Astrocyte (in vitro differentiated cells and primary cell): ENCODE results near the gene SUSD3. TPM values are rescaled to one million over a fixed set of nuclear protein-coding genes. Genes with fewer than 3 reads are reported as not detected.

Experiments used
- DNase-seq: peaks from one replicate; pipeline ENCODE4 v3.0.0-alpha.2; 2010; ENCODE audit warnings: low read depth
- FAIRE-seq: peaks from 2 replicates; lab custom pipeline; 2011; peaks lifted over from hg19 to GRCh38; lab: Jason Lieb, UNC
- H2AFZ ChIP-seq: 2 replicates; pipeline ENCODE4 v1.6.0; 2012; ENCODE audit warnings: low read depth, low read length, inconsistent platforms
- H3K27ac ChIP-seq: 2 replicates; pipeline ENCODE4 v1.5.1; 2011; ENCODE audit warnings: low read depth, low read length, inconsistent platforms
- H3K27me3 ChIP-seq: 2 replicates; pipeline ENCODE4 v1.6.0; 2011; ENCODE audit warnings: low read length, inconsistent platforms; ENCODE audit not compliant: insufficient read depth
- H3K36me3 ChIP-seq: 2 replicates; pipeline ENCODE4 v1.5.1; 2011; ENCODE audit warnings: low read length, inconsistent platforms; ENCODE audit not compliant: insufficient read depth
- H3K4me1 ChIP-seq: 2 replicates; pipeline ENCODE4 v1.5.1; 2011; ENCODE audit warnings: low read length, inconsistent platforms; ENCODE audit not compliant: insufficient read depth
- H3K4me2 ChIP-seq: 2 replicates; pipeline ENCODE4 v1.6.0; 2012; ENCODE audit warnings: low read length, inconsistent platforms
- H3K4me3 ChIP-seq: 2 replicates; pipeline ENCODE4 v1.5.1; 2011; ENCODE audit warnings: low read depth, mild to moderate bottlenecking, low read length, inconsistent platforms; ENCODE audit not compliant: insufficient read depth
- H3K79me2 ChIP-seq: 2 replicates; pipeline ENCODE4 v1.6.0; 2012; ENCODE audit warnings: mild to moderate bottlenecking, low read length, inconsistent platforms; ENCODE audit not compliant: insufficient read depth
- H3K9ac ChIP-seq: 2 replicates; pipeline ENCODE4 v1.6.0; 2012; ENCODE audit warnings: mild to moderate bottlenecking, low read length, inconsistent platforms
- H3K9me3 ChIP-seq: 2 replicates; pipeline ENCODE4 v1.5.1; 2012; ENCODE audit warnings: low read depth, mild to moderate bottlenecking, low read length, inconsistent platforms; ENCODE audit not compliant: insufficient read depth
- H4K20me1 ChIP-seq: 2 replicates; pipeline ENCODE4 v1.6.0; 2012; ENCODE audit warnings: low read length, inconsistent platforms; ENCODE audit not compliant: insufficient read depth
- H3K27ac Mint-ChIP-seq: one replicate; pipeline ENCODE4 v1.8.0; 2021; ENCODE audit warnings: mild to moderate bottlenecking, mixed read lengths; ENCODE audit not compliant: unreplicated experiment
- H3K27me3 Mint-ChIP-seq: one replicate; pipeline ENCODE4 v1.8.0; 2021; ENCODE audit warnings: low read depth, mixed read lengths; ENCODE audit not compliant: unreplicated experiment
- H3K36me3 Mint-ChIP-seq: one replicate; pipeline ENCODE4 v1.8.0; 2021; ENCODE audit warnings: low read depth, mixed read lengths; ENCODE audit not compliant: unreplicated experiment
- H3K4me1 Mint-ChIP-seq: one replicate; pipeline ENCODE4 v1.8.0; 2021; ENCODE audit warnings: low read depth, mixed read lengths; ENCODE audit not compliant: unreplicated experiment
- H3K4me3 Mint-ChIP-seq: one replicate; pipeline ENCODE4 v1.8.0; 2021; ENCODE audit warnings: mild to moderate bottlenecking, moderate library complexity, mixed read lengths; ENCODE audit not compliant: unreplicated experiment
- H3K9me3 Mint-ChIP-seq: one replicate; pipeline ENCODE4 v1.8.0; 2021; ENCODE audit warnings: mild to moderate bottlenecking, mixed read lengths; ENCODE audit not compliant: unreplicated experiment
- EZH2 ChIP-seq: IDR thresholded peaks from 2 replicates; pipeline ENCODE4 v1.6.1; 2012; ENCODE audit warnings: mild to moderate bottlenecking, low read length, inconsistent platforms; ENCODE audit not compliant: insufficient read depth
- total RNA-seq: library from RNA; stranded (reverse); gene quantifications from 2 replicates; pipeline ENCODE4 v1.2.1, GENCODE V29; 2021
- TF ChIP-seq, protein P1 (sequence below): IDR thresholded peaks from 2 replicates; pipeline ENCODE4 v1.5.1; 2011; ENCODE audit warnings: low read depth, mild to moderate bottlenecking, inconsistent platforms, low read length, moderate library complexity; ENCODE audit not compliant: insufficient read depth

SUSD3 gene
- total RNA-seq, 1 donor from 2014 or later = not detected

DNA sequence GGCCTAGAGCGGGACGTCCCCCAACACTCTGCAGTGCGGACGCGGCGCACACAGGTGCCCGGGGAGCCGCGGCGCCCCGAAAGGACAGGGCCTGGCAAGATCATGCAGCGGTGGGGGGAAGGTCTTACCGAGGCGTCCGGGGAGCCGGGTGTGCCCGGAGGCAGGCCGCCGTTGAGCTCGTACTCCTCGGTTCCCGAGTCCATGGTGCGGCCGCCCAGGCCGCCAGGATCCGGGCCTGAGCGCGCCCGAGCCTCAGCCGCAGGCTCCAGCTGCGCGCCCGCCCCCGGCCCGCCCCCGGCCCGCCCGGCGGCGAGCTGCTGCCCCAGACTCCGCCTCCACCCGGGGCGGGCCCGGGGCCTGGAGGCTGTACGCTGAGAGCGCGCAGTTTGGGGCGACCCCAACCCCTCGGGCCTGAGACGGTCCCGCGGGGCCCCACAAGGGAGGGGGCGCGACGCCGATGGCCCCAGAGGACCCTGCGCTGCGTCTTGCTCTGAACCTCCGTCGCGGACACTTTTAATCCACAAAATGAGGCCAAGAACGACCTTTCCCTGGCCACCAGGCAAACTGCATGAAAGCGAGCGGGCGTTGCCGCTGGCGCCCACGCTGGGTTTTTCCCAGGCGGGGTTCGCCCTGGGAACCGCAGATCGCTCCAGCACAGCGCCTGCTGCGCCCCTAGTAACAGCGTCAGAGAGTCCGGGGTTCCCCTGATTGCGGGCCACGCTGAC, 75.7 kb downstream of the SUSD3 start, which contains the start of gene NINJ1:
NINJ1 (minus strand) TSS at position 237 of the 725 bp plus-strand sequence; CDS start at position 203, 34 bp downstream.
- peaks cover 20% of the 10 kb centered on the region for H3K4me1 ChIP-seq
- peak within 1 kb of the TSS; percentile 70 for H3K4me3 ChIP-seq
- peak within 1 kb of the TSS; percentile 89 for H3K27ac Mint-ChIP-seq
- H3K27me3 ChIP-seq = no peaks in the 10 kb centered on the region
- H3K4me1 Mint-ChIP-seq = peaks cover 6% of the 10 kb centered on the region
- peak within 1 kb of the TSS; percentile 69 for H3K27ac ChIP-seq
- FAIRE-seq = no peak
- peaks cover 3% of the 10 kb centered on the region for H3K9me3 Mint-ChIP-seq
- H3K4me2 ChIP-seq = peak within 1 kb of the TSS; percentile 96
- H4K20me1 ChIP-seq = peaks cover 33% of the 10 kb centered on the region
- H3K9ac ChIP-seq = peak within 1 kb of the TSS; percentile 93
- H3K36me3 Mint-ChIP-seq = no peaks in the 10 kb centered on the region
- H3K9me3 ChIP-seq = no peaks in the 10 kb centered on the region
- H2AFZ ChIP-seq = peak within 1 kb of the TSS; percentile 93
- peak; percentile 54 for DNase-seq
- no peak for TF ChIP-seq EZH2
- TF ChIP-seq, protein P1, sequence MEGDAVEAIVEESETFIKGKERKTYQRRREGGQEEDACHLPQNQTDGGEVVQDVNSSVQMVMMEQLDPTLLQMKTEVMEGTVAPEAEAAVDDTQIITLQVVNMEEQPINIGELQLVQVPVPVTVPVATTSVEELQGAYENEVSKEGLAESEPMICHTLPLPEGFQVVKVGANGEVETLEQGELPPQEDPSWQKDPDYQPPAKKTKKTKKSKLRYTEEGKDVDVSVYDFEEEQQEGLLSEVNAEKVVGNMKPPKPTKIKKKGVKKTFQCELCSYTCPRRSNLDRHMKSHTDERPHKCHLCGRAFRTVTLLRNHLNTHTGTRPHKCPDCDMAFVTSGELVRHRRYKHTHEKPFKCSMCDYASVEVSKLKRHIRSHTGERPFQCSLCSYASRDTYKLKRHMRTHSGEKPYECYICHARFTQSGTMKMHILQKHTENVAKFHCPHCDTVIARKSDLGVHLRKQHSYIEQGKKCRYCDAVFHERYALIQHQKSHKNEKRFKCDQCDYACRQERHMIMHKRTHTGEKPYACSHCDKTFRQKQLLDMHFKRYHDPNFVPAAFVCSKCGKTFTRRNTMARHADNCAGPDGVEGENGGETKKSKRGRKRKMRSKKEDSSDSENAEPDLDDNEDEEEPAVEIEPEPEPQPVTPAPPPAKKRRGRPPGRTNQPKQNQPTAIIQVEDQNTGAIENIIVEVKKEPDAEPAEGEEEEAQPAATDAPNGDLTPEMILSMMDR = no peak
- H3K27me3 Mint-ChIP-seq = peaks cover 15% of the 10 kb centered on the region
- peak within 1 kb of the TSS; percentile 88 for H3K4me3 Mint-ChIP-seq
- H3K79me2 ChIP-seq = peaks cover 25% of the 10 kb centered on the region
- no peaks in the 10 kb centered on the region for H3K36me3 ChIP-seq

Other genes with a start within 250 kb of the SUSD3 start
- gene ZNF484, start 180.7 kb upstream of the SUSD3 start, total RNA-seq = 9.8 and 10.6 TPM in 2 replicates
- 0.09 TPM in 1 of 2 replicates, not detected in the other for gene FGD3, start 111.2 kb upstream of the SUSD3 start, total RNA-seq
- gene CARD19, start 37.5 kb downstream of the SUSD3 start, total RNA-seq = 33.8 and 36.3 TPM in 2 replicates
- gene NINJ1, start 75.5 kb downstream of the SUSD3 start, total RNA-seq = 26.9 and 28.3 TPM in 2 replicates
- 0.89 and 1.9 TPM in 2 replicates for gene WNK2, start 125.4 kb downstream of the SUSD3 start, total RNA-seq